Activated naive CD4-positive, alpha-beta T cell treated with anti-CD3 and anti-CD28 coated beads, Interleukin-2, amount 50 U/mL, for 24 hours (primary cell): ENCODE results near the gene THAP9.
"Not testable (repeated sequence)": the region's sequence is repeated elsewhere in the genome, so short reads cannot be mapped to it uniquely, and the experiment has no call there.

Source experiments
- H3K27ac Mint-ChIP-seq: one replicate; pipeline ENCODE4 v1.8.0; 2021; ENCODE audit warnings: mild to moderate bottlenecking, mixed read lengths
- H3K27me3 Mint-ChIP-seq: one replicate; pipeline ENCODE4 v1.8.0; 2021; ENCODE audit warnings: mixed read lengths
- H3K36me3 Mint-ChIP-seq: one replicate; pipeline ENCODE4 v1.8.0; 2021; ENCODE audit warnings: mixed read lengths
- H3K4me1 Mint-ChIP-seq: one replicate; pipeline ENCODE4 v1.8.0; 2021; ENCODE audit warnings: mixed read lengths
- H3K4me3 Mint-ChIP-seq: one replicate; pipeline ENCODE4 v1.8.0; 2021; ENCODE audit warnings: mild to moderate bottlenecking, mixed read lengths
- H3K9me3 Mint-ChIP-seq: one replicate; pipeline ENCODE4 v1.8.0; 2021; ENCODE audit warnings: mixed read lengths

The THAP9 gene

GRCh38 chr4:82913968-82914367 lies 13.4 kb downstream of the THAP9 start:
- not testable (repeated sequence) for H3K4me3 Mint-ChIP-seq, H3K36me3 Mint-ChIP-seq, H3K4me1 Mint-ChIP-seq, H3K27me3 Mint-ChIP-seq, H3K9me3 Mint-ChIP-seq, H3K27ac Mint-ChIP-seq

GRCh38 chr4:82918091-82918490 lies 17.6 kb downstream of the THAP9 start:
- peaks cover 2% of the 10 kb centered on the region for H3K36me3 Mint-ChIP-seq
- H3K27me3 Mint-ChIP-seq = no peaks in the 10 kb centered on the region
- H3K27ac Mint-ChIP-seq = no peak overlapping the region

GRCh38 chr4:82919386-82919785 lies 18.9 kb downstream of the THAP9 start:
- no peaks in the 10 kb centered on the region for H3K9me3 Mint-ChIP-seq
- H3K4me1 Mint-ChIP-seq = no peaks in the 10 kb centered on the region
- no peaks in the 10 kb centered on the region for H3K36me3 Mint-ChIP-seq
- no peaks in the 10 kb centered on the region for H3K27me3 Mint-ChIP-seq
- H3K27ac Mint-ChIP-seq = no peak overlapping the region
- no peak overlapping the region for H3K4me3 Mint-ChIP-seq

More at GRCh38 chr4:82918091-82918490, 17.6 kb downstream of the THAP9 start:
- H3K4me3 Mint-ChIP-seq = no peak overlapping the region
- no peaks in the 10 kb centered on the region for H3K9me3 Mint-ChIP-seq
- no peaks in the 10 kb centered on the region for H3K4me1 Mint-ChIP-seq

- H3K4me3 Mint-ChIP-seq = no peak overlapping the region
- no peak overlapping the region for H3K27ac Mint-ChIP-seq
- no peaks in the 10 kb centered on the region for H3K9me3 Mint-ChIP-seq
- H3K36me3 Mint-ChIP-seq = no peaks in the 10 kb centered on the region
- no peaks in the 10 kb centered on the region for H3K27me3 Mint-ChIP-seq
- no peaks in the 10 kb centered on the region for H3K4me1 Mint-ChIP-seq
These were observed 21.3 kb downstream of the THAP9 start for GRCh38 chr4:82921795-82922194.

- Mint-ChIP-seq H3K9me3 (no peaks in the 10 kb centered on the region), H3K36me3 (peaks cover 9% of the 10 kb centered on the region), H3K4me3 (no peak overlapping the region), H3K4me1 (no peaks in the 10 kb centered on the region), H3K27me3 (no peaks in the 10 kb centered on the region), H3K27ac (no peak overlapping the region)
These were observed 30.6 kb downstream of the THAP9 start for GRCh38 chr4:82930848-82931755.

GRCh38 chr4:82934441-82934840 lies 33.9 kb downstream of the THAP9 start:
- Mint-ChIP-seq H3K9me3 (no peaks in the 10 kb centered on the region), H3K36me3 (peaks cover 13% of the 10 kb centered on the region), H3K4me3 (no peak overlapping the region), H3K27ac (no peak overlapping the region), H3K4me1 (no peaks in the 10 kb centered on the region), H3K27me3 (no peaks in the 10 kb centered on the region)

- Mint-ChIP-seq H3K4me1 (no peaks in the 10 kb centered on the region), H3K27ac (no peak overlapping the region), H3K4me3 (no peak overlapping the region), H3K27me3 (no peaks in the 10 kb centered on the region), H3K9me3 (no peaks in the 10 kb centered on the region), H3K36me3 (peaks cover 25% of the 10 kb centered on the region)
These were observed 38.9 kb downstream of the THAP9 start for GRCh38 chr4:82939414-82939813.

- H3K36me3 Mint-ChIP-seq = peaks cover 12% of the 10 kb centered on the region
- H3K27ac Mint-ChIP-seq = no peak overlapping the region
- H3K4me3 Mint-ChIP-seq = no peak overlapping the region
- no peaks in the 10 kb centered on the region for H3K9me3 Mint-ChIP-seq
- peaks cover 4% of the 10 kb centered on the region for H3K4me1 Mint-ChIP-seq
- H3K27me3 Mint-ChIP-seq = no peaks in the 10 kb centered on the region
These were observed 47.0 kb downstream of the THAP9 start for GRCh38 chr4:82947498-82947897.

- Mint-ChIP-seq H3K9me3 (no peaks in the 10 kb centered on the region), H3K27me3 (no peaks in the 10 kb centered on the region)
These were observed 48.2 kb downstream of the THAP9 start for GRCh38 chr4:82948647-82949204.

GRCh38 chr4:82951196-82951595 lies 50.7 kb downstream of the THAP9 start:
- no peak overlapping the region for H3K4me3 Mint-ChIP-seq
- no peaks in the 10 kb centered on the region for H3K9me3 Mint-ChIP-seq
- H3K27ac Mint-ChIP-seq = no peak overlapping the region
- peaks cover 4% of the 10 kb centered on the region for H3K4me1 Mint-ChIP-seq
- peaks cover 11% of the 10 kb centered on the region for H3K36me3 Mint-ChIP-seq
- H3K27me3 Mint-ChIP-seq = no peaks in the 10 kb centered on the region

More at GRCh38 chr4:82948647-82949204, 48.2 kb downstream of the THAP9 start:
- Mint-ChIP-seq H3K4me1 (peaks cover 4% of the 10 kb centered on the region), H3K4me3 (no peak overlapping the region), H3K36me3 (peaks cover 12% of the 10 kb centered on the region), H3K27ac (no peak overlapping the region)

GRCh38 chr4:82954212-82954611 lies 53.7 kb downstream of the THAP9 start:
- peaks cover 17% of the 10 kb centered on the region for H3K4me1 Mint-ChIP-seq
- no peak overlapping the region for H3K27ac Mint-ChIP-seq
- peaks cover 15% of the 10 kb centered on the region for H3K36me3 Mint-ChIP-seq
- H3K4me3 Mint-ChIP-seq = no peak overlapping the region
- H3K27me3 Mint-ChIP-seq = no peaks in the 10 kb centered on the region
- H3K9me3 Mint-ChIP-seq = no peaks in the 10 kb centered on the region

GRCh38 chr4:82957045-82957444 lies 56.5 kb downstream of the THAP9 start:
- peaks cover 19% of the 10 kb centered on the region for H3K36me3 Mint-ChIP-seq
- peak overlapping the region; percentile 10 for H3K27ac Mint-ChIP-seq

GRCh38 chr4:82965763-82966162 lies 65.2 kb downstream of the THAP9 start:
- H3K36me3 Mint-ChIP-seq = peaks cover 33% of the 10 kb centered on the region
- no peaks in the 10 kb centered on the region for H3K4me1 Mint-ChIP-seq
- H3K27me3 Mint-ChIP-seq = no peaks in the 10 kb centered on the region
- no peak overlapping the region for H3K27ac Mint-ChIP-seq
- no peak overlapping the region for H3K4me3 Mint-ChIP-seq
- no peaks in the 10 kb centered on the region for H3K9me3 Mint-ChIP-seq

More at GRCh38 chr4:82957045-82957444, 56.5 kb downstream of the THAP9 start:
- no peaks in the 10 kb centered on the region for H3K9me3 Mint-ChIP-seq
- no peaks in the 10 kb centered on the region for H3K27me3 Mint-ChIP-seq
- H3K4me3 Mint-ChIP-seq = no peak overlapping the region
- H3K4me1 Mint-ChIP-seq = peaks cover 13% of the 10 kb centered on the region

- no peak overlapping the region for H3K4me3 Mint-ChIP-seq
- no peaks in the 10 kb centered on the region for H3K9me3 Mint-ChIP-seq
- H3K27me3 Mint-ChIP-seq = no peaks in the 10 kb centered on the region
- H3K36me3 Mint-ChIP-seq = peaks cover 25% of the 10 kb centered on the region
- peak overlapping the region; percentile 4 for H3K27ac Mint-ChIP-seq
- no peaks in the 10 kb centered on the region for H3K4me1 Mint-ChIP-seq
These were observed 68.4 kb downstream of the THAP9 start for GRCh38 chr4:82968972-82969371.

- no peaks in the 10 kb centered on the region for H3K27me3 Mint-ChIP-seq
- no peaks in the 10 kb centered on the region for H3K9me3 Mint-ChIP-seq
- peaks cover 27% of the 10 kb centered on the region for H3K36me3 Mint-ChIP-seq
- H3K4me1 Mint-ChIP-seq = no peaks in the 10 kb centered on the region
- H3K27ac Mint-ChIP-seq = peak overlapping the region; percentile 4
- H3K4me3 Mint-ChIP-seq = no peak overlapping the region
These were observed 68.9 kb downstream of the THAP9 start for GRCh38 chr4:82969414-82969813.
